Right renal pelvis (tissue), 4 donors: ENCODE results near the gene CD86. TPM values are rescaled to one million over a fixed set of nuclear protein-coding genes. Genes with fewer than 3 reads are reported as not detected.

Source experiments
- DNase-seq, 4 donors: peaks; one replicate each; pipeline ENCODE4 v3.0.0-alpha.2; 2013; ENCODE audit warnings: low read depth in 4 of 4, low spot score in 3 of 4, missing footprints in 1 of 4
- polyA plus RNA-seq, 4 donors: library from polyadenylated mRNA; unstranded; fragments of 120-200 nt; gene quantifications; one replicate each; pipeline ENCODE4 v1.2.1, GENCODE V29; 2013; ENCODE audit not compliant: insufficient read length in 4 of 4

The CD86 gene
- polyA plus RNA-seq, 4 donors, result 1.8 to 2.9 (median 2.3) TPM

DNA sequence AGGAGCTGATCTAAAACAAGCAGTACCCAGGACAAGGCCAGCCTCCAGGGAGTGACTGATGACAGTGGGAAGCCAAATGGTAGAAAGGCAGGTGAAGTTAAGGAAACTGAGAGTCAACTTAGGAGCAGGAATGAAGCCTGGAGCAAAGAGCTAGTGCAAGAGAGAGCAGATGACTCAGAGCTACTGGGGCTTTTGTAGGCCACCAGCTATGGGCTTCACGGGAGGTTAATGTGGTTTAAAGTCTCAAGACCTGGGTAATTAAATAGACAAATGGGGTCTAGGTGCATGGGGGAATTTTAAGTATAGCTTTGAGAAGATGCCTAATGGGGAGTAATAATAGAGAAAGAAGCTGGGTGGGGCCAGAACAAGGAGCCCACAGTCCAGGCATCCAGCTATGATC lies 3.1 kb downstream of the CD86 start:
- DNase-seq, result no peak

GRCh38 chr3:122060040-122060698 lies 5.0 kb downstream of the CD86 start:
- DNase-seq, result no peak

DNA sequence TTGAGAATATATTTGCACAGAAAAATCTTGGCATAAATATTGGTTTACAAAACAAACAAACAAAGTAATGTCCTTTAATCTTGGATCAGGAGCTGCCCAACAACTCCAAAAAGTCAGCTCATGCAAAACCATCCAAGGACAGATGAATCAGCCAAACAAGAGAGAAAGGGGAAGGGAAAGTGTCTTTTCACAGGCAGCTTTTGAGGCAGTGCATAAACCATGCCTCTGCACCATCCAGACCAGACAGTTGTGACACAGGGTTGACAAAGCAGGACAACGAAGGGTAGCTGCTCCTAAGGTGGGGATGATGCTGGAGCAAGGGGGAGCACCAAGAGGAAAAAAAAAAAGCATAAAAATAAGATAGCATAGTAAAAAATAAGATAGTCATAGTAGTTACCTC lies 8.7 kb downstream of the CD86 start:
- DNase-seq, result no peak

DNA sequence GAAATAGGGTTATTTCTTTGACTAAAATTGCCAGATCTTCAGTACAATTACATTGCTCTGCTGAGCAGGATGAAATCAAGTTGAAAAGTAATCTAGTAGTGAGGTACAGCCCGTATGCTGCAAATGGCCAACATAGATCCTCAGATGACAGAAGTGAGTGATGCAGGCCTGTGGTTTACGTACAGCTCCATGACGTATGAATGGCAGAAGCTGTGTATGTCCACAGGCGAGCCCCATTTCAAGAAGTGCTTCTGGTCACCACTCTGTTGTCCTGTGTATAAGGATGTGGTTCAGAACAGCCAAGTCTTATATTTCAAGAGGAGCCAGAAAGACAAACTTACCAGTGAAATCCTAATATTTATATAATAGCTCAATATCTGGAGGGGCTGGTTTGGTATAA lies 9.2 kb downstream of the CD86 start:
- DNase-seq, result no peak

GRCh38 chr3:122066331-122067213 lies 11.4 kb downstream of the CD86 start:
- no peak for DNase-seq

DNA sequence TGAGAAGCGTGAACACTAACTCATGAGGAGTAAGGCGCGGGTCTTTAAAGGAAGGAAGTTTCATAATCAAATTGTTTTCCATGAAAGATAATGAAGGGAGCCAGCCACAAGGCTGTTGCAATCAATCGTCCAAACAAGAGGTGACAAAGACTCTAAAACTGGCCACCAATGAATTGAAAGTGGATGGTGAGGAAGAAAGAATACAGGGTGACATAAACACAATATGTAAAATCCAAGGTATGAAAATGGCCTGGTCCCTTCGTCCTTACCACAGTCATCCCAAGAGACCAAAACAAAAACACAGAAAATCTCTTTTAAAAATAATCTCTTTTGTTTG lies 12.0 kb downstream of the CD86 start:
- DNase-seq, result no peak

GRCh38 chr3:122067588-122068240 lies 12.6 kb downstream of the CD86 start:
- DNase-seq, result no peak

GRCh38 chr3:122074621-122075265 lies 19.6 kb downstream of the CD86 start:
- no peak for DNase-seq

GRCh38 chr3:122076491-122077292 lies 21.5 kb downstream of the CD86 start:
- no peak for DNase-seq

DNA sequence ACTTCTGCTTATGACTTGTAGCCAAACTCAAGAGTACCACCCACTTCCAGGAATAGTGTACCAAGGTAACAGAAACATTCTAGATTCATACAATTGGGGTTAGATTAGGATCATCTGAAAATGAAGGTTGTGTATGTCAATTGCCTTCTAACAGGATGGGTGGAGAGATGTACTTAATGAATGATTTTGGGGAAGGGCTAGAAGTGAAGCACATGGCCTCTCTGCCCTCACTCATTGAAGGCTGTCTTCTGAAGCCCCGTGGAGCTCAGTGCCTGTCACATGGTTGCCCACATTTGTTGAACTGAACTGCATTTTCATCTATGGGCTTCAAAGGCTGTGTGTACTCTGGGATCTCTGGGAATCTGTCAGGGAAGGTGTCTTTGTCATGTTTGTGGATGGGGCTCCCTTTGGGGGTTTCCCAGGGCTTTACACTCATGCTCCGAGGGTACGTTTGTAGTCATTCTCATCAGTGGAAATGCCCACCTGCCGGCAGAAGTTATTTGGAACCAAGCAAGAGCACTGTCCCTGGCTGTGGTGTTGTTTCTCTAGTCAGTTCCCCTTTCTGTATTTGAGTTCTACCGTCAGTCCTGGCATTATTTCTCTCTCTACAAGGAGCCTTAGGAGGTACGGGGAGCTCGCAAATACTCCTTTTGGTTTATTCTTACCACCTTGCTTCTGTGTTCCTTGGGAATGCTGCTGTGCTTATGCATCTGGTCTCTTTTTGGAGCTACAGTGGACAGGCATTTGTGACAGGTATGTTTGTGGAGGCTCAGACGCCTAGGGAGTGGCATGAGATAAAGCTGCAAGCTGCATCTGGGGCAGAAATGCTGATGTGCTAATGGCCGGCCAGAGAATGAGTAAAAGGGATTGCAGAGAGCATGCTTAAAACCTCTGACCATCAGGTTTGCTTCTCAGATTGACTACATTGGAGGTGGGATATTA lies 22.4 kb downstream of the CD86 start:
- DNase-seq, result no peak

- DNase-seq, result no peak
These were observed 23.2 kb downstream of the CD86 start for GRCh38 chr3:122078235-122078935.

DNA sequence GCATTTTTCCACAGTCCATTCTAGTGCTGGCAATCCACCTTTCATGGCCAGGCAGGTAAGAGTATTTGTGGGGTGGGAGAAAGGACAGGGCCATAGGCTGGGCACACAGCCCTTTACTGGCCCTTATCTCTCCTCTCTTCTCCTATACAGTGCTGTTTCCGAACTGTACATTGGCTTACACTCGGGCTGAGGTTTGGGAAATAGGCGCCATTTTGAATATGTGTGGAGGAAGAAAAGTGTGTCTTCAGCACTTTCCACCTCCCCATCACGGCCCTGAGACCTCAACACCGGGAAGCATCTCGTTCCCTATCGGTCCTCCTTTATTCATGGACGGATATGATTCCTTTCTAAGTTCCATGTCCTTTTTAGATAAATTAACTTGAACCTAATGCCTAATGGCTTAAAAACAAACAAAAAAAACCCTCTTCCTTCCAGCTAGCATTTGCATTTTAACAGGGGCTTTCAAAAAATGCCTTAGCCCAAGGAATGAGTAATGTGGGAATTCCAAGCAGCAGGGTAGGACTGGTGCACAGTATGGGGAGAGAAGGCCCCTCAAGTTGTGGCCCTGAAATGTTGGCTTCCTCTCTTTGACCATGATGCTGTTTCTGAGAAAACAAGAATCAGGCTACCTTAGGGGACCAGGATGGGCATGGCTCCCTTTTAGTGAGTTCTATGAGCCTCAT lies 24.5 kb downstream of the CD86 start:
- DNase-seq, result no peak

GRCh38 chr3:122080207-122080587 lies 25.0 kb downstream of the CD86 start:
- DNase-seq, result no peak

- DNase-seq, result no peak
These were observed 26.5 kb downstream of the CD86 start for GRCh38 chr3:122081543-122082247.

GRCh38 chr3:122082357-122082756 lies 27.2 kb downstream of the CD86 start:
- DNase-seq, result no peak

DNA sequence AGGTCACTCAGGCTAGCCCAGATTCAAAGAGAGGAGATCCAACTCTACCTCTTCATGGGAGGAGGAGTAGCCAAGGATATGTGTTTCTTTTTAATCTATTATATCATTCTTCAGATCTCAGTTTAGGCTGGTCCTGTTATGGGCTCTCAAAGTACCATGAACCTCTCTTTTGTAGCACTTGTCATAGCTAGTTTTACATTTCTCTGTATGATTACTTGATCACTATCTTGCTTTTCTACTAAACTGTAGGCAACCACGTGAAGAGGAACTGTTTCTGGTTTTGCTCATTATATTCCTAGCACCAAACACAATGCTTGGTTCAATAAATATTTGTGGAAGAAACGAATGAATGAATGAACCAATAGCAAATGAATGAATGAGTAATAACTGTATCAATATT lies 29.6 kb downstream of the CD86 start:
- no peak for DNase-seq

- no peak for DNase-seq
These were observed 30.5 kb downstream of the CD86 start for GRCh38 chr3:122085673-122086072.

DNA sequence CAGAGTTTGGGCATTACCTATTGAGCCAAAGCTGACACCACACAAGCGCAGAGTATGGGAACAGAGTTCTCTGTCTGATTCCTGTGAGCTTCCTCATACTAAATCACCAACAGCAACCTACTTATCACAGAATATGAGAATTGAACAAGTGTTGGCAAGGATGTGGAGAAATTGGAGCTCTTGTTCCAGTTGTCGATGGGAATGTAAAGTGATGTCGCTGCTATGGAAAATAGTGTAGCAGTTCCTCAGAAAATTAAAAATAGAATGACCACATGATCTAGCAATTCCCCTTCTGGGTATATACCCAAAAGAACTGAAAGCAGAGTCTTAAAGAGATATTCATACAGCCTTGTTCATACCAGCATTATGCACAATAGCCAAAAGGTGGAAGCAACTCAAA lies 33.4 kb downstream of the CD86 start:
- no peak for DNase-seq
